ENCODE measurements around the gene TPD52L2. TPM values are rescaled to one million over a fixed set of nuclear protein-coding genes. Genes with fewer than 3 reads are reported as not detected.

Gene TPD52L2
- total RNA-seq, 1 donor from 2014 or later: 76.9 TPM

GRCh38 chr20:63894358-63895201, 29.5 kb downstream of the TPD52L2 start, which contains the start of gene DNAJC5:
DNAJC5 (plus strand) TSS chr20:63895126; CDS start chr20:63928346, 33,220 bp downstream.
- ATAC-seq (peak; percentile 94 to 96), DNase-seq (peak; percentile 97)
- no peaks in the 10 kb centered on the region for H3K27me3 ChIP-seq (ENCODE audit: low read depth)
- no peak for TF ChIP-seq CTCF (IDR thresholded peaks at IDR 0.05)
- peak within 1 kb of the TSS; percentile 86 for H3K27ac ChIP-seq
- peaks cover 22% of the 10 kb centered on the region for H3K36me3 ChIP-seq
- peaks cover 49% of the 10 kb centered on the region for H3K4me1 ChIP-seq
- intact Hi-C loops (cut with DNase I): no loop called here
- H3K9me3 ChIP-seq: no peaks in the 10 kb centered on the region
- peak within 1 kb of the TSS; percentile 66 for H3K4me3 ChIP-seq

DNA sequence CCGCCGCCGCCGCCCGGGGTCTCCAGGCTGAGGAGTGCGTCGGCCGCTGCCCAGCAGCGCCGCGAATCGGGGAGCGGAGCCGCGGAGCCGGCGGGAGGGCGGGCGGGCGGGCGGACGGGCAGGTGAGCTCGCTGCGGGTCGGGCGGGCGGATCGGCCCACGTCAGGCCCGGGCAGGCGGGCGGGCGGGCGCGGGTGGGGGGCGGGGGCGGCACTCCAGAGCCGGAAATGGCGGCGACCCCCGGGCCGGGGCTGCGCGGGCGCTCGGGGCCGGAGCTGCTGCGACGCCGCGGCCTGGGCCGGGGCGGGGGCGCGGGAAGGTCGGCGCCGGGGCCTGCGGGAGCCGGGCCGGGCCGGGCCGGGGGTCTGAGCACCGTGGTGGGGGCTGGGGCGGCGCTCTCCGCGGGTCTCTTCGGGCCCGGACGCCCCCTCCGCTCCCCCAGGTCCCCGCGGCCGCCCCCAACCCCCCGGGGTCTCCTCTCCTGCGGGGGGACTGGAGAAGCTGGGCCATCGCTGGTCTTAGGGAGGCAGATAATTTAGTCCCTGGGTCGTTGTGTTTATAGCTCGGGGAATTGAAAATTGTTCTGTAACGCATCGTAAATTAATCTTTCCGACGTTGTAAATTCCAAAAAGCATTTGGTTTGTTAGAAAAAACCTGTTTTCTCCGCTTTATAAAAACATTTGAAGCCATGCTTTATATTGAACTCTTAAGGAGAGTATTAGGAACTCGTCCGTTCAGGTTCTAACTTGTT, 30.3 kb downstream of the TPD52L2 start:
- H3K4me1 ChIP-seq: peaks cover 57% of the 10 kb centered on the region
- intact Hi-C loops (cut with DNase I): no loop called here
- TF ChIP-seq CTCF (IDR thresholded peaks at IDR 0.05): no peak
- no peaks in the 10 kb centered on the region for H3K27me3 ChIP-seq (ENCODE audit: low read depth)
- H3K36me3 ChIP-seq: peaks cover 14% of the 10 kb centered on the region
- no peak for DNase-seq
- no peaks in the 10 kb centered on the region for H3K9me3 ChIP-seq
- no peak for ATAC-seq
- peak overlapping the region; percentile 86 for H3K27ac ChIP-seq
- peak overlapping the region; percentile 66 for H3K4me3 ChIP-seq

- TF ChIP-seq CTCF (IDR thresholded peaks at IDR 0.05): no peak
- Histone ChIP-seq H3K4me1 (peaks cover 63% of the 10 kb centered on the region), H3K4me3 (peak overlapping the region; percentile 66), H3K9me3 (no peaks in the 10 kb centered on the region), H3K27ac (peak overlapping the region; percentile 86), H3K36me3 (peaks cover 9% of the 10 kb centered on the region), H3K27me3 (ENCODE audit: low read depth) (no peaks in the 10 kb centered on the region)
- ATAC-seq (no peak), DNase-seq (no peak)
- intact Hi-C loops (cut with DNase I): no loop called here
Measured at GRCh38 chr20:63895952-63896263, 30.8 kb downstream of the TPD52L2 start.

- intact Hi-C loops (cut with DNase I): no loop called here
- DNase-seq (peak; percentile 87), ATAC-seq (peak; percentile 65 to 76)
- peaks cover 68% of the 10 kb centered on the region for H3K4me1 ChIP-seq
- H3K27me3 ChIP-seq (ENCODE audit: low read depth): no peaks in the 10 kb centered on the region
- peak overlapping the region; percentile 86 for H3K27ac ChIP-seq
- no peaks in the 10 kb centered on the region for H3K9me3 ChIP-seq
- H3K36me3 ChIP-seq: peaks cover 5% of the 10 kb centered on the region
- TF ChIP-seq CTCF (IDR thresholded peaks at IDR 0.05): no peak
- H3K4me3 ChIP-seq: peak overlapping the region; percentile 66
Measured at GRCh38 chr20:63896264-63897105, 31.4 kb downstream of the TPD52L2 start.

GRCh38 chr20:63897978-63898561, 33.0 kb downstream of the TPD52L2 start:
- peaks cover 4% of the 10 kb centered on the region for H3K36me3 ChIP-seq
- intact Hi-C loops (cut with DNase I): no loop called here
- no peak for TF ChIP-seq CTCF (IDR thresholded peaks at IDR 0.05)
- H3K9me3 ChIP-seq: no peaks in the 10 kb centered on the region
- ATAC-seq (no peak), DNase-seq (no peak)
- H3K4me1 ChIP-seq: peaks cover 79% of the 10 kb centered on the region
- no peak overlapping the region for H3K4me3 ChIP-seq
- H3K27ac ChIP-seq: no peak overlapping the region
- no peaks in the 10 kb centered on the region for H3K27me3 ChIP-seq (ENCODE audit: low read depth)
